Spinal cord (tissue), 10 donors: Measurements from ENCODE around the gene DUS1L. TPM values are rescaled to one million over a fixed set of nuclear protein-coding genes. Genes with fewer than 3 reads are reported as not detected.

ENCODE experiments used
- DNase-seq, 6 donors: peaks; one replicate each; pipeline versions ENCODE4 v3.0.0 to v3.0.0-alpha.2; 2013 to 2015; ENCODE audit warnings: low spot score in 6 of 6, low read depth in 4 of 6
- H3K27ac ChIP-seq: one replicate; pipeline ENCODE4 v1.5.1; 2013; ENCODE audit warnings: low read depth, low read length, control low read depth
- H3K27me3 ChIP-seq: one replicate; pipeline ENCODE4 v1.6.1; 2013; ENCODE audit warnings: low read length; ENCODE audit not compliant: control insufficient read depth, insufficient read depth
- H3K36me3 ChIP-seq: one replicate; pipeline ENCODE4 v1.6.1; 2013; ENCODE audit warnings: low read length; ENCODE audit not compliant: control insufficient read depth, insufficient read depth
- H3K4me1 ChIP-seq: one replicate; pipeline ENCODE4 v1.6.1; 2013; ENCODE audit warnings: low read length; ENCODE audit not compliant: control insufficient read depth, insufficient read depth
- H3K4me3 ChIP-seq: one replicate; pipeline ENCODE4 v1.5.1; 2013; ENCODE audit warnings: low read depth, low read length, control low read depth
- H3K9me3 ChIP-seq: one replicate; pipeline ENCODE4 v1.6.1; 2013; ENCODE audit warnings: low read length; ENCODE audit not compliant: control insufficient read depth, insufficient read depth
- WGBS: methylation state at CpG from one replicate; pipeline ENCODE4 v1.1.5; 2013; ENCODE audit warnings: missing lambda C conversion rate; ENCODE audit not compliant: insufficient coverage; 5-methylcytosine and 5-hydroxymethylcytosine counted together
- polyA plus RNA-seq, 2 donors: library from polyadenylated mRNA; unstranded; fragments of 120-200 nt; gene quantifications; one replicate each; pipeline ENCODE4 v1.2.1, GENCODE V29; 2013; ENCODE audit not compliant: insufficient read length in 2 of 2
- total RNA-seq, 2 donors: library from RNA; depleted of rRNA in 1 of 2; stranded (reverse); fragments of 120-200 nt in 1 of 2; fragments of >200 nt in 1 of 2; gene quantifications; one replicate each; pipeline versions ENCODE4 v1.2.3 to v1.2.4, GENCODE V29; 2013 to 2014
- donor health status: healthy.

The DUS1L gene
- total and polyA plus RNA-seq, 4 donors, result 18.9 to 85.1 (median 57.7) TPM

- DNase-seq, result no peak
- WGBS, result 96% methylated on average over 47 of the region's 47 CpGs
- no peaks in the 10 kb centered on the region for H3K9me3 ChIP-seq
- peaks cover 100% of the 10 kb centered on the region for H3K36me3 ChIP-seq
- no peak overlapping the region for H3K27ac ChIP-seq
- no peak overlapping the region for H3K4me3 ChIP-seq
- no peaks in the 10 kb centered on the region for H3K4me1 ChIP-seq
- no peaks in the 10 kb centered on the region for H3K27me3 ChIP-seq
These were observed 23.5 kb upstream of the DUS1L start for GRCh38 chr17:82088838-82089722.

GRCh38 chr17:82087961-82088837, 22.6 kb upstream of the DUS1L start:
- 95% methylated on average over 44 of the region's 48 CpGs for WGBS
- no peak for DNase-seq
- H3K4me3 ChIP-seq, result no peak overlapping the region
- no peaks in the 10 kb centered on the region for H3K4me1 ChIP-seq
- H3K9me3 ChIP-seq, result no peaks in the 10 kb centered on the region
- H3K27ac ChIP-seq, result no peak overlapping the region
- H3K27me3 ChIP-seq, result no peaks in the 10 kb centered on the region
- peaks cover 100% of the 10 kb centered on the region for H3K36me3 ChIP-seq

GRCh38 chr17:82086941-82087906, 21.6 kb upstream of the DUS1L start:
- Histone ChIP-seq H3K4me1 (no peaks in the 10 kb centered on the region), H3K4me3 (no peak overlapping the region), H3K36me3 (peaks cover 100% of the 10 kb centered on the region), H3K27me3 (no peaks in the 10 kb centered on the region), H3K27ac (no peak overlapping the region), H3K9me3 (no peaks in the 10 kb centered on the region)
- no peak for DNase-seq
- 94% methylated on average over 37 of the region's 39 CpGs for WGBS

- peaks cover 100% of the 10 kb centered on the region for H3K36me3 ChIP-seq
- H3K4me3 ChIP-seq, result no peak overlapping the region
- DNase-seq, result no peak
- no peaks in the 10 kb centered on the region for H3K4me1 ChIP-seq
- WGBS, result 92% methylated on average over 25 of the region's 25 CpGs
- H3K27me3 ChIP-seq, result no peaks in the 10 kb centered on the region
- no peak overlapping the region for H3K27ac ChIP-seq
- no peaks in the 10 kb centered on the region for H3K9me3 ChIP-seq
These were observed 20.5 kb upstream of the DUS1L start for GRCh38 chr17:82085931-82086764.

GRCh38 chr17:82085031-82085861, 19.6 kb upstream of the DUS1L start:
- no peak overlapping the region for H3K4me3 ChIP-seq
- H3K27ac ChIP-seq, result no peak overlapping the region
- H3K9me3 ChIP-seq, result no peaks in the 10 kb centered on the region
- no peak for DNase-seq
- WGBS, result 91% methylated on average over 49 of the region's 49 CpGs
- H3K27me3 ChIP-seq, result no peaks in the 10 kb centered on the region
- no peaks in the 10 kb centered on the region for H3K4me1 ChIP-seq
- peaks cover 100% of the 10 kb centered on the region for H3K36me3 ChIP-seq

- Histone ChIP-seq H3K9me3 (no peaks in the 10 kb centered on the region), H3K27me3 (no peaks in the 10 kb centered on the region), H3K36me3 (peaks cover 100% of the 10 kb centered on the region), H3K27ac (no peak overlapping the region), H3K4me3 (no peak overlapping the region), H3K4me1 (no peaks in the 10 kb centered on the region)
- no peak for DNase-seq
- WGBS, result 94% methylated on average over 27 of the region's 31 CpGs
These were observed 18.9 kb upstream of the DUS1L start for GRCh38 chr17:82084373-82085030.

- H3K36me3 ChIP-seq, result peaks cover 100% of the 10 kb centered on the region
- DNase-seq, result no peak
- WGBS, result 92% methylated on average over 54 of the region's 55 CpGs
These were observed 18.1 kb upstream of the DUS1L start for GRCh38 chr17:82083533-82084359.

More at GRCh38 chr17:82083533-82084359, 18.1 kb upstream of the DUS1L start:
- H3K4me3 ChIP-seq, result no peak overlapping the region
- H3K27ac ChIP-seq, result no peak overlapping the region
- H3K27me3 ChIP-seq, result no peaks in the 10 kb centered on the region
- no peaks in the 10 kb centered on the region for H3K4me1 ChIP-seq
- no peaks in the 10 kb centered on the region for H3K9me3 ChIP-seq
